HFFc6 (cell line): Measurements from ENCODE around the gene KHDRBS1. TPM values are rescaled to one million over a fixed set of nuclear protein-coding genes. Genes with fewer than 3 reads are reported as not detected.

Experiments used
- DNase-seq: peaks from one replicate; pipeline ENCODE4 v3.0.0-alpha.2; 2018
- H3K27ac Mint-ChIP-seq: 2 replicates; pipeline ENCODE4 v1.8.0; 2020; ENCODE audit warnings: mild to moderate bottlenecking, mixed read lengths
- H3K27me3 Mint-ChIP-seq: 2 replicates; pipeline ENCODE4 v1.8.0; 2021; ENCODE audit warnings: mild to moderate bottlenecking, moderate library complexity, mixed read lengths; ENCODE audit not compliant: insufficient read depth
- H3K36me3 Mint-ChIP-seq: 2 replicates; pipeline ENCODE4 v1.8.0; 2021; ENCODE audit warnings: low read depth, mixed read lengths
- H3K4me1 Mint-ChIP-seq: 2 replicates; pipeline ENCODE4 v1.8.0; 2020; ENCODE audit warnings: low read depth, mixed read lengths
- H3K4me3 Mint-ChIP-seq: 2 replicates; pipeline ENCODE4 v1.8.0; 2020; ENCODE audit warnings: mild to moderate bottlenecking, moderate library complexity, mixed read lengths
- H3K9me3 Mint-ChIP-seq: 2 replicates; pipeline ENCODE4 v1.8.0; 2020; ENCODE audit warnings: mild to moderate bottlenecking, mixed read lengths
- total RNA-seq, 6 experiments: library from RNA; stranded (reverse); fragmentation: NEBNext Ultra II Directional; extraction: Animal tissue kit (Norgen Biotek cat#: 25700); gene quantifications; 2 replicates in 1 of 6; 3 replicates in 5 of 6; pipeline ENCODE4 v1.2.3, GENCODE V29; 2021
- TF ChIP-seq, protein P1 (sequence below): fragments of 200-600 bp; sonication (generic); IDR thresholded peaks from 2 replicates; pipeline ENCODE4 v1.5.0; 2021; ENCODE audit warnings: antibody characterized with exemption, mild to moderate bottlenecking

The KHDRBS1 gene
- total RNA-seq, 6 experiments from 2014 or later, result 119 to 160 (median 148) TPM

DNA sequence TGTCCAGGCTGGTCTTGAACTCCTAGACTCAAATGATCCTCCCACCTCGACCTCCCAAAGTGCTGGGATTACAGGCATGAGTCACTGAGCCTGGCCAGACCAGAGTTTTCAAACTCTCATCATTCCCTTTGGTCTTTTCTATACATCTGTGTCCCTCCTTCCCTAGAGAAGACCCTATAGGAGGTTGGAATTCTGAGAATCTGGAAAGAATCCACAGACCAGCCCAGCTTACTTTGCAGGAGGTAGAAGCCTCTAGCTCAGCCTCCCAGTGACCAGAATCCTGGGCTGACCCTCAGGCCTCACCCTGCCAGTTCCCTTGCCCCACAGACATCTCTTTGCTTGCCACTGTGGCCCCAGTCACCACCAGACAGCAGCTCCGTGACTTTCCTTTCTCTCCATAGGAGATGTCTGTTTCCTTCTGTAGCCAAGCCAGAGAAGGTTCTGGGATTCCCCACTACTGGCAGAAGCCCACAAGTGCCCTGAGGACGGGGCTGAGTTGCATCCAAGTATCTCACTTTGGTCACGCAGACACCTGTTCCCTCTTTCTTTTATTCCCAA is 34.7 kb upstream of the KHDRBS1 start:
- TF ChIP-seq, protein P1, sequence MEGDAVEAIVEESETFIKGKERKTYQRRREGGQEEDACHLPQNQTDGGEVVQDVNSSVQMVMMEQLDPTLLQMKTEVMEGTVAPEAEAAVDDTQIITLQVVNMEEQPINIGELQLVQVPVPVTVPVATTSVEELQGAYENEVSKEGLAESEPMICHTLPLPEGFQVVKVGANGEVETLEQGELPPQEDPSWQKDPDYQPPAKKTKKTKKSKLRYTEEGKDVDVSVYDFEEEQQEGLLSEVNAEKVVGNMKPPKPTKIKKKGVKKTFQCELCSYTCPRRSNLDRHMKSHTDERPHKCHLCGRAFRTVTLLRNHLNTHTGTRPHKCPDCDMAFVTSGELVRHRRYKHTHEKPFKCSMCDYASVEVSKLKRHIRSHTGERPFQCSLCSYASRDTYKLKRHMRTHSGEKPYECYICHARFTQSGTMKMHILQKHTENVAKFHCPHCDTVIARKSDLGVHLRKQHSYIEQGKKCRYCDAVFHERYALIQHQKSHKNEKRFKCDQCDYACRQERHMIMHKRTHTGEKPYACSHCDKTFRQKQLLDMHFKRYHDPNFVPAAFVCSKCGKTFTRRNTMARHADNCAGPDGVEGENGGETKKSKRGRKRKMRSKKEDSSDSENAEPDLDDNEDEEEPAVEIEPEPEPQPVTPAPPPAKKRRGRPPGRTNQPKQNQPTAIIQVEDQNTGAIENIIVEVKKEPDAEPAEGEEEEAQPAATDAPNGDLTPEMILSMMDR, result no peak
- peaks cover 27% of the 10 kb centered on the region for H3K4me1 Mint-ChIP-seq
- H3K36me3 Mint-ChIP-seq, result no peaks in the 10 kb centered on the region
- no peak overlapping the region for H3K4me3 Mint-ChIP-seq
- no peaks in the 10 kb centered on the region for H3K9me3 Mint-ChIP-seq
- no peak for DNase-seq
- H3K27ac Mint-ChIP-seq, result no peak overlapping the region
- H3K27me3 Mint-ChIP-seq, result no peaks in the 10 kb centered on the region; the same call in none of the 2 replicates

DNA sequence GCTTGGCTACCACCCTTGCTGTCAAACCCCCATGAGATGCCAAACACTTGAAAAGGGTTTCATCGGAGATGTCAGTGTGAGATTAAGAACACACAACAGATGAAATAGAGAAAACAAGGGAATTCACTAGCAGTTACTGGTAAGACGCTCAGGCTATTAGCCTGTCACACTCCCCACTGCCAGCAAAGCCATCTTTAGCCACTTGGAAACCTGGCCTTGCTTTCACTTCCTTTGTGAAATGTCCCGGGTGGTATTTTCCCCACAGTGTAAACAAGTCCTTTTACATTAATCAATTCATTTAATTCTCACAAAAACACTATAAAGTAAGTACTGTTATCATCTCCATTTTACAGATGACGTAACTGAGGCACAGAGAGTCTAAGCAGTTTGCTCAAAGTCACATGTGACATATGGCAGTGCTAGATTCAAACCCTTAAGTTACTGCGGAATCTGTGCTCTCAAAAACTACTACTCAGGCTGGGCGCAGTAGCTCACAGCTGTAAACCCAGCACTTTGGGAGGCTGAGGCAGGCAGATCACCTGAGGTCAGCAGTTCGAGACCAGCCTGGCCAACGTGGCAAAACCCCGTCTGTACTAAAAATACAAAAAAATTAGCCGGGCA is 32.7 kb upstream of the KHDRBS1 start:
- H3K27ac Mint-ChIP-seq, result no peak overlapping the region
- H3K9me3 Mint-ChIP-seq, result no peaks in the 10 kb centered on the region
- H3K4me3 Mint-ChIP-seq, result no peak overlapping the region
- peaks cover 41% of the 10 kb centered on the region for H3K4me1 Mint-ChIP-seq
- no peaks in the 10 kb centered on the region for H3K36me3 Mint-ChIP-seq
- H3K27me3 Mint-ChIP-seq, result no peaks in the 10 kb centered on the region; the same call in none of the 2 replicates
- DNase-seq, result no peak
- TF ChIP-seq, protein P1, result no peak

DNA sequence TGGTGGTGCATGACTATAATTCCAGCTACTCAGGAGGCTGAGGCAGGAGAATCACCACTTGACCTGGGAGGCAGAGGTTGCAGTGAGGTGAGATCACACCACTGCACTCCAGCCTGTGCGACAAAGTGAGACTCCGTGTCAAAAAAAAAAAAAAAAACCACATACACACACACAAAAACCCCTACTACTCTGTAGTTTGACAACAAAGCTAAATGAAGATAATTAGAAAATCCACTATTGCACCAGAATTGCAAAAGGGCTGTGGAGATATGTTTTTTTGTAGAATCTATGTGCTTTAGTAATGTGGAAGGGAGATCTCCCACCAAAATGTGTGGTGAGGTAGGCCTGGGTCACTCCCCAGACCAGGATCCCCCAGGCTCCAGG is 32.2 kb upstream of the KHDRBS1 start:
- TF ChIP-seq, protein P1, result no peak
- H3K27me3 Mint-ChIP-seq, result no peaks in the 10 kb centered on the region; the same call in none of the 2 replicates
- no peaks in the 10 kb centered on the region for H3K9me3 Mint-ChIP-seq
- H3K4me3 Mint-ChIP-seq, result no peak overlapping the region
- H3K4me1 Mint-ChIP-seq, result peaks cover 37% of the 10 kb centered on the region
- H3K36me3 Mint-ChIP-seq, result no peaks in the 10 kb centered on the region
- DNase-seq, result no peak
- H3K27ac Mint-ChIP-seq, result no peak overlapping the region

DNA sequence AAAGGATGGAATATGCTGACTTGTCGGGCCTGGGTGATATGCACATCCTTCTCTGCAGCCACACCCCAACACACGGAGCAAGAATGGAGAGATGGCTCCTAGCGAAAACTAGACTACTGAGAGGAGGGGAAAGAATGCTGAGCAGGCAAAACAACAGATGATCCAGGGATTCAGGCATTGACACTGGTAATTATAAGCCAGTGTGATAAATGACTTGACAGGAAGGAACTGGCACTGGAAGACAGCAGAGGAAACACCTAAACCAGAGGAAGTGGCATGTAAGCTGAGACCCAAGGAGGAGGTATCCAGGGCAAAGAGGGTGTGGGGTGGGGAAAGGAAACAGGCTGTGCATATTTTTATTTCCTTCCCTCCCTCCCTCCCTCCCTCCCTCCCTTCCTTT is 31.7 kb upstream of the KHDRBS1 start:
- TF ChIP-seq, protein P1, result no peak
- no peak for DNase-seq
- Mint-ChIP-seq H3K27ac (no peak overlapping the region), H3K4me3 (no peak overlapping the region), H3K36me3 (no peaks in the 10 kb centered on the region), H3K27me3 (no peaks in the 10 kb centered on the region; the same call in none of the 2 replicates), H3K9me3 (no peaks in the 10 kb centered on the region), H3K4me1 (peaks cover 33% of the 10 kb centered on the region)

DNA sequence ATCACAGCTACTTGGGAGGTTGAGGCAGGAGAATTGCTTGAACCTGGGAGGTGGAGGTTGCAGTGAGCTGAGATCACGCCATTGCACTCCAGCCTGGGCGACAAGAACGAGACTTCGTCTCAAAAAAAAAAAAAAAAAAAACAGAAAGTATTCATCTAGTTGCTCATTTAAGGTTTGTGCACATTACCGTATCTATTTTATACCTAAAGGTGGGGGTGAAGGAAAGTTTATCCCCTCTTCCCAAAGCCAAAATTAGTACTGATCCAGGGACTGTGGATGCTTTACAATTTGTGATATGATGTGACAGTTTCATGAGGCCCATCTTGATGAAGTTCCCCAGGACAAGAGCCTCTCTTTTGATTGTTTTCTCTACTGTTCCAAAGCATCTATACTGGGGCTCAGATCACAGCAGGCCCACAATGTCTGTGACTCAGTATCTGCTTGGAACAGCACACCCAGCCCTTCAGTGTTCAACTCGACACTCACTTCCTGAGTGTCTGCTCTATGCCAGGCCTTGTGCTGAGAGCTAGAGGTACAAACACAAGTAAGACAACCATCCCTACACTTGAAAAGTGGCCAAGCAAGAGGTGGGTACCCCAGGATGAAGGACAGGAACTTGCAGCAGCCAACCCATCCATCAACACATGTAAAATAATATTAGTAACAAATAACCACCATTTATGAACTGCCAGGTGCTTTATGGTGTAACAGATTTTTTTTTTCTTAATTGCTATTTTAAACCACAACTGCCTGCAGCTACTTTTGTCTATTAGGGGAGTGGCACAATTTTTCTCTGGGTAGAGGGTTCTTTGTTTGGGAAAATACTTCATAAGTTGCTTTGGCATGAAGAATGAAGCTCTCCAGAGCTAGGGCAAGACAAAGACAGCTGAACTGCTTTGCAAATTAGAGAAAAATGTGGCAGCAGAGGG is 29.0 kb upstream of the KHDRBS1 start:
- peak; percentile 12 for DNase-seq
- H3K9me3 Mint-ChIP-seq, result no peaks in the 10 kb centered on the region
- TF ChIP-seq, protein P1, result no peak
- no peak overlapping the region for H3K4me3 Mint-ChIP-seq
- peak overlapping the region; percentile 73 for H3K27ac Mint-ChIP-seq
- no peaks in the 10 kb centered on the region; the same call in 1 of the 2 replicates for H3K27me3 Mint-ChIP-seq
- H3K36me3 Mint-ChIP-seq, result no peaks in the 10 kb centered on the region
- H3K4me1 Mint-ChIP-seq, result peaks cover 21% of the 10 kb centered on the region
